NCI-H1436 treated with DMSO at 0.1 percent for 48 hours (cell line): ENCODE results near the gene VOPP1.
"Not testable (repeated sequence)": the region's sequence is repeated elsewhere in the genome, so short reads cannot be mapped to it uniquely, and the experiment has no call there.

Experiments
- DNase-seq: peaks from one replicate; lab custom pipeline; 2025; lab: John Stamatoyannopoulos, UW

VOPP1 gene

DNA sequence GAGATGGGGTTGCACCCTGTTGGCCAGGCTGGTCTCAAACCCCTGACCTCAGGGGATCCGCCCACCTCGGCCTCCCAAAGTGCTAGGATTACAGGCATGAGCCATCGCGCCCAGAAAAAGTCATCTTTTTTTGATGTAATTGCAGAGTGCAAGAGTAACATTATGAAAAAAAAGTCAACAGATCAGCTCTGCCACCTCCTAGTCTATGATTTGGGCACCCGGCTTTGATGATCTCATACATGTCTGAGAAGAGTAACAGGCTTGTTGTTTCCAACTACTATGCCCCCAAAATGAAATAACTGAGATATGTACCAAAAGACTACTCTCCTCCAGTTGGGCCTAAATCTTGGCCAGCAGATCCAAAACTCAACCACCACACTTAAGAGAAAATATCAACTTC, 40.8 kb downstream of the VOPP1 start:
- no peak for DNase-seq

DNA sequence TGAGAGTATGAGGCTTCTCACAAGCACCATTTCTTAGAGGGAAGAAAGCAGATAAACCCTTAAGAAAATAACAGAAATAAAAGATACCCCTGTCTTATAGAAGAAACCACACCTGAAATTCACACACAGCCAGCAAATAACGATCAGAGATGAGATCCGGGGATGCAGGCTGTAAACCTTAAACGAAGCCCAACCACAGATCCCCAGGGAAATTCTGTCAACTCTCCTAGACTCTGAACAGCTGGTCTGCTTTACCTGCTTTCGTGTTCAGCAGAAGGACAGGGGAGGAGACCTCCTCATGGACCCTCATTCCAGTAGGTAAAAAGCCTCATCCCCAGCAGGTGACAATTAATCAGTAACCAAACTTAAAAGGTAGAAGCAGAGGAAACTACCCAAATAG, 45.0 kb downstream of the VOPP1 start:
- DNase-seq = no peak

DNA sequence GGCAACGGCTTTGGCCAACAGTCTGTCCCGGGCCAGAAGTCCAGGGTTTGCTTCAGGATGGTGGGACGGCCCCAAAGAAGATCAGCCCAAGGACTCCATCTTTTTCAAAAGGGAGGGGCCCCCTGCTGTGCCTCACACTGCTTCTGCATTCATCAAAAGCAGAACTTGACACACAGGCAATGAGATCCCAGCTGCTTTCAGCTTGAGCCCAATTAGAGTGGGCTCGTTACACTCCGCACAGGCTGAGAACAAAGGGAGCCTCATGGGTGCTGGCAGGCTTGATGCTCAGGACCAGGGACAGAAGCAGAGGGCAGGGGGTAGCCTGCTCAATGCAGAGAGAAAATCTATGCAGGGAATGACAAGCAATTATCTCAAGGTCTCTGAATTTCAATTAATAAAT, 45.5 kb downstream of the VOPP1 start:
- DNase-seq = no peak

GRCh38 chr7:55526329-55526728, 46.0 kb downstream of the VOPP1 start:
- DNase-seq = no peak

GRCh38 chr7:55524558-55525310, 47.6 kb downstream of the VOPP1 start:
- no peak for DNase-seq

GRCh38 chr7:55523366-55523765, 48.9 kb downstream of the VOPP1 start:
- no peak for DNase-seq

DNA sequence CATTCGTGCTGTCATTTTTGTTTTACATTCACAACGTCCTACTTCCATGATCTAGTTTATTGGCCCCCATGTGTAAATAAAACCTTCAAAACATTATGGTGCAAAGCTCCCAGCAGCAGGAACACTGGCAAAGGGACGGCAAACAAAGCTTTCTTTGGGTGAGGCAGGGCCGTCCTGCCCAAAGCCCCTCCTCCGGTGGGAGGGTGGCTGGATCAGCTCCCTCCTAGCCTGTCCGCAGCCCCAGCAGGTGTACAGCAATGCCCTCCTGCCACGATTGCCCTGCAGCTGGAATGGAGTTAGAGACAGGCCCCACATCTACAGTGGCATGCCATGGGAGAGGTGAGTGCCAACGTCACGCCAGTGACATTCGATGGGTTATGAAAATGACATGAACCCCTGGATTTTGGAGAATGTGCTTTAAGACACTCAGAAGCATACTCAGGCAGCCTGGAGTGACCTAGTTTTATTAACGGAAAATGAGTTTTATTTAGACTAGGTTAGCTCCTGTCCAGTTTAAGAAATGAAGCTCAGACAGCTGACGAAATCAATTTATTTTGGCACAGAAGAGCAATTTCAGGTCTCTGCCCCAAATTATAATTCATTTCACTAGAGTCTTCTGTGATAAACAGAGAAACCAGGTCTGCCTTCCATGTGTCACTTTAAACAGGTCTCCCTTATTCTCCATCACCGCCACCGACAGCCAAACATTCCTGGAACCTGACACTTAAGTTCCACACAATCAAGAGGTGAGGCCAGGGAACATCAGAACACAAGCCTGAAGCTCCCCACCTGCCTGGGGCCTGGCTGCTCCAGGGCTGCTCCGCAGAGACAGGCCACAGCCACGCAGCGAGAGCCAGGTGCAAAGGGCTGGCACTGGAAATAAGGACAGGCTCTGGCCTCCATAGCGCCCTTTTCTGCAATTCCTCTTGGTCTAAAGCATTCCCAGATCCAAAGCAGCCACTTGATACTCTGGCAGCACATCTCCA, 50.1 kb downstream of the VOPP1 start:
- DNase-seq = no peak

- DNase-seq = no peak
Observed at GRCh38 chr7:55521512-55521911, 50.8 kb downstream of the VOPP1 start.

GRCh38 chr7:55520426-55521140, 51.7 kb downstream of the VOPP1 start:
- no peak for DNase-seq

DNA sequence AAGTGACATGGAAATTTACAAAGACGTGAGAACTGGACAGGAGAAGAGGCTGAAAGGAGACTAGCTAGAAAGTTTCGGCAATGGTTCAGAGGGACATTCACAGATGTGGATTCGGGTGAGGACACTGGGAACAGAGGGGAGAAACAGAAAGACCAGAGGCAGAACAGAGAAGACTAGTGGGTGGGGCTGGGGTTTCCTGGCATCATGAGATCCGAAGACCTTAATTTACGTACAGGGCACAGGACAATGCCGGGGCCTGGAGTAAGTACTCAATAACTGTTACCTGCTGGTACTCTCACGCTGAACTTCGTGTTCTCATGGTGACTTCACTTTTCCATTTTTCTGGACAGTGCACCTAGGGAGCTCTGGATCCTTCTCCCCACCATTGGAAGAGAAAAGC, 53.5 kb downstream of the VOPP1 start:
- no peak for DNase-seq

GRCh38 chr7:55517936-55518689, 54.2 kb downstream of the VOPP1 start:
- no peak for DNase-seq

DNA sequence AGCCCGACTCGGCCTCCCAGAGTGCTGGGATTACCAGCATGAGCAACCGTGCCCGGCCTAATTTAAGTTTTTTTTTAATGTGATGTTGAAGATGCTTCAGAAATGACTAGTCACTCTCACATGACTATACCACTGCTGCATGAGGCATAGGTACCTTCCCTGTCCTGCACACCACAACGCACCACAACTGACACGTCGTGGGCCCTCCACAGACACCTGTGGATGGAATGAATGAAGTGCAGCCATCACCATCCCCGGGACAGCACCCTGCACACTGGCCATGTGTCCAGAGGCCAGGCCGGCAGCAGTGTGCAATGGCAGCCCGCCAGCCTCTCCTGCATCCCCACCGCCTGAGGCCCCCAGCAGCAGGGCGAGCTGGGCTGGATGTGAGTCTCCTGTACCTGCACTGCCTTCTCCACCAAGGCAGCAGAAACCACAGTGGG, 55.1 kb downstream of the VOPP1 start:
- DNase-seq = no peak

DNA sequence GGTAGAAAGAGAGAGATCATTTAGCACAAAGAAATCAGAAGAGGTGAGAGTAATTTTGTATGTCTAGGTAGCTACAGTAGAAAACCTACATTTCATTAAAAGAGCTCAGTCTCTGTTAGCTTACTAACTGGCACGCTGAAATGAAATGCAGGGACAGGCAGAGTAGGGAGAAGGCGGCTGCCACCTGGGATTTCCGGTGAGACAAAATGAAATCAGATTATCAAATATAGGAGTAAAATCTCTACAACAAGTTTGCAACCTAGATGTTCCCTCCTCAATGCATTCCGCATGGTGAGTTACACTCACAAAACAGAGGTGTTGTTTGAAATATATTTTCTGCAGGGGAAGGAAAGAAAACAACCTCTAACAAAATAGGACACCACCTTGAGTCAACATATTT, 55.9 kb downstream of the VOPP1 start:
- no peak for DNase-seq

DNA sequence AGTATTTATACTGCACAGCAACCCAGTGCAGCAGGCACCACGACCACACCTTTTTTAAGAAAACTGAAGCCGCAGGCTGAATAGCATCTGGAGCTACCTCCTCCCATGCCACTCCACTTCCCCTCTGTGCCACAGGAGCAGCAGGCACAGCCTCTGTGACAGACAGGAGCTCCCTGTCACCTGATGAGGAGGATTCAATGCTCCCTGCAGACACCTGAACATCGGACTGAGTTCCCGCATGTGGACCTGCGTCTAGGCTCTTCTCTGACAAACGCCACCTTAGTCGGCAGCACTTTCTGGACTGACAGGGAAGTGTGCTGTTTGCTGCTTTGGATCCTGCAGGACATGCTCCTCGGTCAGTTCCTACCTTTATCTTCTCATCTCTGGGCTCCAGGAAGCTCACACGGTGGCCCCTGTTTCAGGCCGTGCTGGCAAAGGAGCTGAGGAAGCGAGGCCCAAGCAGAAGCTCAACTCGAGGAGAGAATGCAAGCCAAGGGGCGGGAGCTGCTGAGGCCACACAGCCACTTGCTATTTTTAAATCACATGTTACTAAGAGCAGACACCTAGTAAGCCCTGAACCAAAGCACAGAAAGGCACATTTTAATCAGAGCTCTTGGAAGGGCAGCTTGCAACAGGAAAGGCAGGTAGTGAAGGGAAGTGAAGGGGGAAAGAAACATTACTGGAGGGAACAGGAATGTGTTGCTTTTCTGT, 56.6 kb downstream of the VOPP1 start:
- no peak for DNase-seq

DNA sequence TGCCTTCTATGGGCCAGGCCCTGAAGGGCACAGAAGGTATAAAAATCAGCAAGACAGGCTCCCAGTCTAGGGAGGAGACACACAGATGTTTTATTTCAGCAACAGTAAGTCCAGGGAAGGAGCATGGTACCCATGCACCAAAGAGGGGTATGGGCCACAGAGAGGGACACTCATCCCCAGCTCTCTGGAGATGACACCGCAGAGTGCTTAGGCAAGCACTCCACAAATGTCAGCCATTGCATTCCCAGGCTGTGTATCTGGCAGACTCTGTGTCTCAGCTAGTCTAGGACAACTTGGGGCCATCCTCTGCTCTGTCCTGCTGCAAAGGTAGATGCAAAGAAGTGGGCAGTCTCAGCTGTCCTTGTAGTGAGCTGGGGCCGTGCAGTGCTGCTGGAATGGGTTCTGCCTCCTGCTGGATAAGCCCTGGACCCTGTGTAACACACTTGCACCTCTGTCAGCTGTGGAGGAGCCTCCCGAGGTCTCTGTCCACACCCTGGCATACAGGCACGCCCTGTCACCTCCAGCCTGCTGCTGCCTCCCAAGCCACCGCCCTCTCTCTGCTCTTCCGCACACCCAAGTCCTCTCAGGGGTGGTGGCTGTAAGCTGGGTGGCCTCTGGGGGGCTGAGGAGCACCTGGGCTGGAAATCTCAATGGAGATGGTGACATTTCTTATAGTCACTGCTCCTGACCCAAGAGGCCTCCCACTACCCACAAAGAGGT, 57.6 kb downstream of the VOPP1 start:
- no peak for DNase-seq

DNA sequence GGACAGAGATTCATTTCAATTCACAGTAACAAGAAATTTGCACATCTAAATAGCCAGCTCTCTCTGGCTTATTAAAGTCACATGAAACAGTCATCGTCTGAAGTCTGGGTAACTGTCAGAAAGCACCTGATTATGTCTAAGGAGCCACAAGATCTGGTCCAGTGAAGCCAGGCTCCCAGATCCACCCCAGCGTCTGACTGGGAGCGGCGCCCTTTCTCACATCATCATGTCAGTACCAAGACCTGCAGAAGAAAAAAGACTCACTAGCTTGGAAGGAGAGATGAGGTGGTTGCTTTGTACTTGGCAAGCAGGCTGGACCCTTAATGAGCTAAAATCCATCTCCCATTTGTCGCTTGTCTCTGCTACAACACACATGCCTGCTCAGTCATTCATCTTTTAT, 58.4 kb downstream of the VOPP1 start:
- DNase-seq = no peak

GRCh38 chr7:55512635-55513191, 59.6 kb downstream of the VOPP1 start:
- DNase-seq = no peak

- DNase-seq = no peak
Observed at GRCh38 chr7:55510621-55511020, 61.7 kb downstream of the VOPP1 start.

GRCh38 chr7:55510206-55510605, 62.1 kb downstream of the VOPP1 start:
- not testable (repeated sequence) for DNase-seq

GRCh38 chr7:55509322-55509721, 63.0 kb downstream of the VOPP1 start:
- no peak for DNase-seq
